Measurements from ENCODE around the gene XPNPEP3.
"Not testable (repeated sequence)": the region's sequence is repeated elsewhere in the genome, so short reads cannot be mapped to it uniquely, and the experiment has no call there.

XPNPEP3 gene

DNA sequence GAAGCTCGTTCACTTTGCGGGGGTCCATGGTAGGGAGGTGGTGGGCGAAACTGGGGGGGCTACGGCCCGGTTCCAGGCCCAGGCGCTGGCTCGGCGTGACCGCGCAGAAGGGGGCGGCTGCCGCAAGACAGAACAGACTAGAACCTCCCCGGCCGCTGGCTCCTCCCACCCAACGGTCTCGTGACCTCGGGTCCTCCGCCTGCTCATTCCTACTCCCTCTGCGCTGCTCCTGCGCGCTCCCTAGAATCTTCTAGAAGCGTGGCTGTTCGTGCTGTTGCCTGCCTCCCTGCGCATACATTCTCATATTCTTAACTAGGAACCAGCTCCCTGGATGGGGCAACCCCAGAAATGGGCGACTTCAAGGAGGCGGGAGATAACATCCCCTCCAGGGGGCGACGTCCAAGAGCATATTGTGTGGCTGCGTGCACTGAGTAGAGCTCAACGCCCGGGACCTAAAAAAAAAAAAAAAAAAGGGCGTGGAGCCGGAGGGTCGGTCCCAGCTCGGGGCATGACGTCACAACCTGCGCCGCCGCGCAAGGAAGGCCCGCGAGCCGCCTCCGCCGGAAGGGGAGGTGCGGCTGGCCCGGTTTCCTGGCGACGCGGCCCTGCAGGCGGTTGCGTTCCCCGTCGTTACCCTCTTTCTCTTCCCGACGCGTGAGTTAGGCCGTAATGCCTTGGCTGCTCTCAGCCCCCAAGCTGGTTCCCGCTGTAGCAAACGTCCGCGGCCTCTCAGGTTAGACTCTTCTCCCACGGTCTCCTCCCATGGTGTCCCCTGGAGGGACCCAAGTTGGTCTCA lies at the start of gene XPNPEP3, which contains the start of gene ST13:
Gene XPNPEP3, plus strand, starts transcription at position 636 of the 796 bp plus-strand sequence. Its CDS starts 34 bp downstream, at position 670.
Gene ST13, minus strand, starts transcription at position 127 of the 796 bp plus-strand sequence. Its CDS starts 99 bp downstream, at position 28.
- DNase-seq: peak; percentile 95

- DNase-seq: no peak
Measured at GRCh38 chr22:40808018-40808841, 48.7 kb upstream of the XPNPEP3 start.

- DNase-seq: no peak
Measured at GRCh38 chr22:40813912-40814315, 43.0 kb upstream of the XPNPEP3 start.

DNA sequence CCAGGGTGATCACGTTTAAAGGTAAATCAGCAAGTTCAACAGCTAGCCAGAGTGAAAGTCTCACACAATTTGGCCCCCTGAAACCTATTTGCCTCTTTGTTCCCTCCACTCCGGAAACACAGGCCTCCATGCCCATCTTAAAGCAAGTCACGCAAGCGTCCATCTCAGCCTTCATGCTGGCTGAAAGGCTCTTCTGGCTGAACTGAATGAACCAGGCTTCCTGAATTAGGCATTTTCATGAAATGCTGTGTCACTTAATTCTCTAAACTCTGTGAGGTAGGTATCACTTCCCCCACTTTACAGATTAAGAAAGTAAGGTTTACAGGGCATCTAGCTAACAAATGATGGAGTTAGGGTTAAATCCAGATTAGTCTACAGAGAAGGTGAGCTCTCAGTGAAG lies 39.2 kb upstream of the XPNPEP3 start:
- DNase-seq: no peak

- no peak for DNase-seq
Measured at GRCh38 chr22:40818192-40818746, 38.7 kb upstream of the XPNPEP3 start.

DNA sequence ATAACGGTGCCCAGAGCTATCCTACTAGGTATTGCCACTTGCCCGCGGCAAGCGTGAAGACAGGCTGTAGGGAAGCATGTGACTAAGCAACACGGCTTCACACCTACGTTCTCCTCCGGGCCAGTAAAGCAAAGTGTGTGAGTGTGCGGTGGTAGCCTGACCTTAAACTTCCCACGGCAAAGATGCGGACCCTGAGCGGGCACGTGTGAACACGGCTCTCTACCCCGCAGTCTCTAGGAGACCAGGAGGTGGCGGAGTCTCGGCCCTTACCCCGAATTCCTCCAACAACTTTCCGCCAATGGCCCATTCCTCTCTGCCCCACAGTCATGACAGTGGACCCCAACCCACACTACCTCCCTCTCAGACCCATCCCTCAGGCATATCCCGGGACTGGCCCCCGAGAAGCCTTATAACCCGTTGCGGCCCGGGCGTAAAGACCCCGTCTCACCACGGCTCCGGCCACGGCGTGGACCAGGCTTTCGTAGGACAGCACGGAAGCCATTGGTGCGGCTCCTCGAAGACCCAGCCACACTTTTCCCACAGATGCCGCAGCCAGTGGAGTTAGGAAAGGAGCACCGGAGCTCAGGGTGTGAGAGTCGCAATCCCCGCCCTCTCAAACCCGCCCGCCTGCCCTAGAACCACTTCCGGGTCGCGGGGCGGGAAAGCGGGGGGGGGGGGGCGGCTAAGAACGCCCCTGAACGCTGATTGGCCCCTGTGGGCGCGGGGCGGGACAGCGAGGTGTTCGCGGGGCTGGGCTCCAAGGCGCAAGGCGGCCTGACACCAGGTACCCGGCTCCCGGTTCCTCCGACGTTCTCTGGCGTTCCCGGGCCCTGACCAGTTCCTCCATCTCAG lies 38.0 kb upstream of the XPNPEP3 start, which contains the start of gene SLC25A17:
Gene SLC25A17, minus strand, starts transcription at position 600 of the 852 bp plus-strand sequence. Its CDS starts 98 bp downstream, at position 502.
- peak; percentile 78 for DNase-seq

- DNase-seq: no peak
Measured at GRCh38 chr22:40819599-40820140, 37.3 kb upstream of the XPNPEP3 start.

- DNase-seq: no peak
Measured at GRCh38 chr22:40823426-40823825, 33.5 kb upstream of the XPNPEP3 start.

DNA sequence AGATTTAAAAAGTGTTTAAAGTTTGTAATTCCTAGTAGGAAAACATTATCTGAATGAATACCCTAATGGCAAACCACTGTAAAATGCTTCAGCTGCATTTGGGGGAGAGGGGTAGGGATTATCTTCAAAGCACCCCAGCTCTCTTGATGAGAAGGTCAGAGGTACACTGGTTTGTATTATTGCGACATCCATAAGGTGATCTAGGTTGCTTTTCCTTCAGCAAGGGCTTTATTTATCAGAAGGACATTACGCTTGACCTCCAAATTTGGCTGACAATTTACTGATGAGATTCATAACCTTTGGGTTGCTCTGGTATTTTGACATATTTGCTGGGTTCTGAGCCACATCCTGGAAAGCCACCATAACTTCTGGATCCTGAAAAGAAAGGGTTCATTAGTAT lies 30.7 kb upstream of the XPNPEP3 start:
- not testable (repeated sequence) for DNase-seq

- no peak for DNase-seq
Measured at GRCh38 chr22:40826984-40827741, 29.8 kb upstream of the XPNPEP3 start.

DNA sequence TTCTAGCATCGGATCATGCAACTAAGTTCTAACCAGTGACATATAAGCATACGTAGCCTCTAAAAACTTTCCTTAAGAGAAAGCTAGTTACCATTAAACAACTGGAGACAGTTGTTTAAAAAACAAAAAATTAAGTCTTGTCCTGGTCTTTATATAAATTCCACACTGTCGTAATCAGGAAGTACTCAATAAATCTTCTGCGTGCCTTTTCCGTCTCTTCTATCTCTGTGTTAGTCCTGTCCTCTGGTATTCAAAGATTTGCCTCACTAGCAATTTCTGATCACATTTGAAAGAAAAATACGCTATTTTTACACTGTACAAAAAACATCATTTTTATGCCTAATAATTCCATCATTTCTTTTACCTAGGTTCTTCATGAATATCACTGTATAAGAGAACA lies 27.8 kb upstream of the XPNPEP3 start:
- DNase-seq: no peak

DNA sequence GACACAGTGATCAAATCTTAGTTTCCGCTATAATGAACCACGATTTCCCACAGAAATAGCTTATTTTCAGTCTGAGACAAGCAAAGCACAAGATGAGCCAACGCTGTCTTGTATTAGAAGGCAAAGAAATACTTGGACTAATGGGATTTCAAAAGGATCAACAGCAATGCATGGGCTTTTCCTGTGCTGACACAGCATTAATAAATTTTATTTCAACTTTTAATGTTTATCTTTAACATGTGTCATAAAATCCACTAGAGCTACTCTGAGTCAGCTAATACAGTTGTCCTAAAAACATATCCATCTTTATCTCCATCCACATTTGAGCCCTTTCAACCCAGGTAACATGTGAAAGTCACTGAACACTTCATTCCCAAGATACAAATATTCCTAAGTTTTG lies 22.3 kb upstream of the XPNPEP3 start:
- DNase-seq: no peak

- DNase-seq: no peak
Measured at GRCh38 chr22:40838486-40838885, 18.5 kb upstream of the XPNPEP3 start.

- no peak for DNase-seq
Measured at GRCh38 chr22:40844951-40845350, 12.0 kb upstream of the XPNPEP3 start.

DNA sequence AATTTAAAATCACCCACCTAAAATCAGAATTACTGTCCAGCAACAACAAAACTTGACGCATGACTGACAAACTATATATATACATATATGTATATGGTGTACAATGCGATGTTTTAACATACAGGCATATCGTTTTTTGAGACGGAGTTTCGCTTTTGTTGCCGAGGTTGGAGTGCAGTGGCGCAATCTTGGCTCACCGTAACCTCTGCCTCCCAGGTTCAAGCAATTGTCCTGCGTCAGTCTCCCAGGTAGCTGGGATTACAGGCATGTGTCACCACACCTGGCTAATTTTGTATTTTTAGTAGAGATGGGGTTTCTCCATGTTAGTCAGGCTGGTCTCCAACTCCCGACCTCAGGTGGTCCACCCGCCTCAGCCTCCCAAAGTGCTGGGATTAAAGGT lies 11.1 kb upstream of the XPNPEP3 start:
- DNase-seq: not testable (repeated sequence)

- no peak for DNase-seq
Measured at GRCh38 chr22:40853333-40853732, 3.6 kb upstream of the XPNPEP3 start.

GRCh38 chr22:40853961-40854360 lies 3.0 kb upstream of the XPNPEP3 start:
- no peak for DNase-seq

GRCh38 chr22:40855071-40855978 lies 1.6 kb upstream of the XPNPEP3 start:
- DNase-seq: peak; percentile 3

- DNase-seq: no peak
Measured at GRCh38 chr22:40855979-40856512, 902 bp upstream of the XPNPEP3 start.

- peak; percentile 2 for DNase-seq
Measured at GRCh38 chr22:40857309-40857855, 434 bp downstream of the XPNPEP3 start.
